WTC11 (cell line): ENCODE data around the gene POLH. TPM values are rescaled to one million over a fixed set of nuclear protein-coding genes. Genes with fewer than 3 reads are reported as not detected.

Source experiments
- CREM ChIP-seq: sonication (generic); formaldehyde crosslinking; IDR thresholded peaks from 2 replicates; pipeline ENCODE4 v1.8.1; 2022; ENCODE audit warnings: mild to moderate bottlenecking, missing genetic modification reagents, moderate library complexity
- ESRRA ChIP-seq: sonication (generic); formaldehyde crosslinking; IDR thresholded peaks from 2 replicates; pipeline ENCODE4 v1.8.1; 2022; ENCODE audit warnings: mild to moderate bottlenecking, missing genetic modification reagents, borderline replicate concordance
- FOXJ3 ChIP-seq: sonication (generic); formaldehyde crosslinking; IDR thresholded peaks from 2 replicates; pipeline ENCODE4 v1.9.0; 2021; ENCODE audit warnings: missing genetic modification reagents, mild to moderate bottlenecking, borderline replicate concordance
- FOXP1 ChIP-seq: sonication (generic); formaldehyde crosslinking; IDR thresholded peaks from 2 replicates; pipeline ENCODE4 v1.8.0; 2022; ENCODE audit warnings: missing genetic modification reagents, mild to moderate bottlenecking, moderate library complexity, borderline replicate concordance
- GTF2I ChIP-seq: fragments of 250-450 bp; sonication (Bioruptor Pico); conservative IDR thresholded peaks from 2 replicates; pipeline ENCODE4 v1.4.0; 2021; ENCODE audit warnings: mild to moderate bottlenecking
- IRF2 ChIP-seq: sonication (generic); formaldehyde crosslinking; IDR thresholded peaks from 2 replicates; pipeline ENCODE4 v1.8.0; 2022; ENCODE audit warnings: low read depth, missing genetic modification reagents, borderline replicate concordance
- NFATC4 ChIP-seq: fragments of 250-450 bp; sonication (Bioruptor Pico); IDR thresholded peaks from 2 replicates; pipeline ENCODE4 v1.9.0; 2021; ENCODE audit warnings: mild to moderate bottlenecking
- NFYB ChIP-seq: sonication (generic); formaldehyde crosslinking; conservative IDR thresholded peaks from 2 replicates; pipeline ENCODE4 v1.8.0; 2022; ENCODE audit warnings: low read depth, missing genetic modification reagents
- NR1H2 ChIP-seq: sonication (generic); formaldehyde crosslinking; IDR thresholded peaks from 2 replicates; pipeline ENCODE4 v1.9.0; 2021; ENCODE audit warnings: mild to moderate bottlenecking, moderate library complexity, missing genetic modification reagents
- SMAD3 ChIP-seq: sonication (generic); formaldehyde crosslinking; IDR thresholded peaks from 2 replicates; pipeline ENCODE4 v1.8.0; 2022; ENCODE audit warnings: missing genetic modification reagents, mild to moderate bottlenecking, borderline replicate concordance
- SOX15 ChIP-seq: fragments of 250-450 bp; sonication (Bioruptor Pico); IDR thresholded peaks from 2 replicates; pipeline ENCODE4 v1.9.0; 2021; ENCODE audit warnings: mild to moderate bottlenecking
- SP1 ChIP-seq: sonication (generic); formaldehyde crosslinking; conservative IDR thresholded peaks from 2 replicates; pipeline ENCODE4 v1.8.1; 2022; ENCODE audit warnings: missing genetic modification reagents
- TEAD1 ChIP-seq: sonication (generic); formaldehyde crosslinking; IDR thresholded peaks from 2 replicates; pipeline ENCODE4 v1.8.0; 2022; ENCODE audit warnings: mild to moderate bottlenecking, missing genetic modification reagents
- ZNF121 ChIP-seq: sonication (generic); formaldehyde crosslinking; IDR thresholded peaks from 2 replicates; pipeline ENCODE4 v1.8.0; 2023; ENCODE audit warnings: missing genetic modification reagents
- ZNF263 ChIP-seq: sonication (generic); formaldehyde crosslinking; IDR thresholded peaks from 2 replicates; pipeline ENCODE4 v1.8.1; 2022; ENCODE audit warnings: low read depth, mild to moderate bottlenecking, moderate library complexity, missing genetic modification reagents
- ZNF317 ChIP-seq: sonication (generic); formaldehyde crosslinking; IDR thresholded peaks from 2 replicates; pipeline ENCODE4 v1.8.1; 2023; ENCODE audit warnings: low read depth, mild to moderate bottlenecking, moderate library complexity, missing genetic modification reagents, borderline replicate concordance
- ZNF416 ChIP-seq: fragments of 250-450 bp; sonication (Bioruptor Pico); IDR thresholded peaks from 2 replicates; pipeline ENCODE4 v1.9.0; 2021; ENCODE audit warnings: mild to moderate bottlenecking, inconsistent platforms
- total RNA-seq: library from RNA; stranded (reverse); gene quantifications from 3 replicates; pipeline ENCODE4 v1.2.3, GENCODE V29; 2021
- TF ChIP-seq, protein P1 (sequence below): sonication (generic); formaldehyde crosslinking; IDR thresholded peaks from 2 replicates; pipeline ENCODE4 v1.8.1; 2023; ENCODE audit warnings: mild to moderate bottlenecking, missing genetic modification reagents, borderline replicate concordance
- TF ChIP-seq, protein P2 (sequence below): sonication (generic); formaldehyde crosslinking; IDR thresholded peaks from 2 replicates; pipeline ENCODE4 v1.8.1; 2023; ENCODE audit warnings: mild to moderate bottlenecking, missing genetic modification reagents
- TF ChIP-seq, protein P3 (sequence below): sonication (generic); formaldehyde crosslinking; IDR thresholded peaks from 2 replicates; pipeline ENCODE4 v1.8.1; 2022; ENCODE audit warnings: low read depth, missing genetic modification reagents, borderline replicate concordance
- TF ChIP-seq, protein P4 (sequence below): sonication (generic); formaldehyde crosslinking; IDR thresholded peaks from 2 replicates; pipeline ENCODE4 v1.8.1; 2022; ENCODE audit warnings: mild to moderate bottlenecking, moderate library complexity, missing genetic modification reagents
- TF ChIP-seq, protein P5 (sequence below): sonication (generic); formaldehyde crosslinking; IDR thresholded peaks from 2 replicates; pipeline ENCODE4 v1.8.1; 2022; ENCODE audit warnings: mild to moderate bottlenecking, missing genetic modification reagents, moderate library complexity, borderline replicate concordance
- TF ChIP-seq, protein P6 (sequence below): sonication (generic); formaldehyde crosslinking; IDR thresholded peaks from 2 replicates; pipeline ENCODE4 v1.8.0; 2023; ENCODE audit warnings: missing genetic modification reagents, mild to moderate bottlenecking, borderline replicate concordance
- TF ChIP-seq, protein P7 (sequence below): fragments of 250-450 bp; sonication (Bioruptor Pico); IDR thresholded peaks from 2 replicates; pipeline ENCODE4 v1.9.0; 2021; ENCODE audit warnings: mild to moderate bottlenecking

POLH gene
- total RNA-seq, 1 experiment from 2014 or later = 28.0 TPM

DNA sequence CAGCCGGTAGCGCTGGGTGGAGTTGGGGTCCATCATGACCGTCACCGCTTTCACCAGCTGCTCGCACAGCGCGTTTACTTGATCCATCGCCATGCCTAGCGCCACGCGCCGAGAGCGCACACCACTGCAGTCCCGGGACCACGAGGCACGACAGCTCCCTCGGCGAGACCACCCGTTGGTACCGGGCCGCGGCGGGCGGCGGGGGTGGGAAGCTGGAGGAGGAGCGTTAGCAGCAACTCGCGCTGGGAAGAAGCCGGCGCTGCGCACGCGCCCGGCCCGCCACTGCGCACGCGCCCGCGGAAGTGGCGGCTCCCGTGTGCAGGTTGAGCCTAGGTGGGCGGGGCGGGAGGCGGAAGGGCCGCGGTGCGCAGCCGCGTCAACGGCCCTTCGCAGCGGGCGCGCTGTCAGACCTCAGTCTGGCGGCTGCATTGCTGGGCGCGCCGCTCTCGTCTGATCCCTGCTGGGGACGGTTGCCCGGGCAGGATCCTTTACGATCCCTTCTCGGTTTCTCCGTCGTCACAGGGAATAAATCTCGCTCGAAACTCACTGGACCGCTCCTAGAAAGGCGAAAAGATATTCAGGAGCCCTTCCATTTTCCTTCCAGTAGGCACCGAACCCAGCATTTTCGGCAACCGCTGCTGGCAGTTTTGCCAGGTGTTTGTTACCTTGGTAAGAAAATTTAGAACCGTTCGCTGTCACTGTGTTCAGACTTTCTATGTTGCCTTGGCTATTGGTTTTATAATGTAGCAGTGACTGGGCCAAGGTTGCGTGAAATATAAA, at the start of gene POLH, which contains the start of gene XPO5 (continued):
- TF ChIP-seq, protein P1, sequence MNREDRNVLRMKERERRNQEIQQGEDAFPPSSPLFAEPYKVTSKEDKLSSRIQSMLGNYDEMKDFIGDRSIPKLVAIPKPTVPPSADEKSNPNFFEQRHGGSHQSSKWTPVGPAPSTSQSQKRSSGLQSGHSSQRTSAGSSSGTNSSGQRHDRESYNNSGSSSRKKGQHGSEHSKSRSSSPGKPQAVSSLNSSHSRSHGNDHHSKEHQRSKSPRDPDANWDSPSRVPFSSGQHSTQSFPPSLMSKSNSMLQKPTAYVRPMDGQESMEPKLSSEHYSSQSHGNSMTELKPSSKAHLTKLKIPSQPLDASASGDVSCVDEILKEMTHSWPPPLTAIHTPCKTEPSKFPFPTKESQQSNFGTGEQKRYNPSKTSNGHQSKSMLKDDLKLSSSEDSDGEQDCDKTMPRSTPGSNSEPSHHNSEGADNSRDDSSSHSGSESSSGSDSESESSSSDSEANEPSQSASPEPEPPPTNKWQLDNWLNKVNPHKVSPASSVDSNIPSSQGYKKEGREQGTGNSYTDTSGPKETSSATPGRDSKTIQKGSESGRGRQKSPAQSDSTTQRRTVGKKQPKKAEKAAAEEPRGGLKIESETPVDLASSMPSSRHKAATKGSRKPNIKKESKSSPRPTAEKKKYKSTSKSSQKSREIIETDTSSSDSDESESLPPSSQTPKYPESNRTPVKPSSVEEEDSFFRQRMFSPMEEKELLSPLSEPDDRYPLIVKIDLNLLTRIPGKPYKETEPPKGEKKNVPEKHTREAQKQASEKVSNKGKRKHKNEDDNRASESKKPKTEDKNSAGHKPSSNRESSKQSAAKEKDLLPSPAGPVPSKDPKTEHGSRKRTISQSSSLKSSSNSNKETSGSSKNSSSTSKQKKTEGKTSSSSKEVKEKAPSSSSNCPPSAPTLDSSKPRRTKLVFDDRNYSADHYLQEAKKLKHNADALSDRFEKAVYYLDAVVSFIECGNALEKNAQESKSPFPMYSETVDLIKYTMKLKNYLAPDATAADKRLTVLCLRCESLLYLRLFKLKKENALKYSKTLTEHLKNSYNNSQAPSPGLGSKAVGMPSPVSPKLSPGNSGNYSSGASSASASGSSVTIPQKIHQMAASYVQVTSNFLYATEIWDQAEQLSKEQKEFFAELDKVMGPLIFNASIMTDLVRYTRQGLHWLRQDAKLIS (CRISPR knock-in tag) = no peak
- TF ChIP-seq NFATC4 (CRISPR knock-in tag) = no peak
- TF ChIP-seq NR1H2 (CRISPR knock-in tag) = no peak
- peak; percentile 90 for TF ChIP-seq FOXP1 (CRISPR knock-in tag)
- TF ChIP-seq, protein P2, sequence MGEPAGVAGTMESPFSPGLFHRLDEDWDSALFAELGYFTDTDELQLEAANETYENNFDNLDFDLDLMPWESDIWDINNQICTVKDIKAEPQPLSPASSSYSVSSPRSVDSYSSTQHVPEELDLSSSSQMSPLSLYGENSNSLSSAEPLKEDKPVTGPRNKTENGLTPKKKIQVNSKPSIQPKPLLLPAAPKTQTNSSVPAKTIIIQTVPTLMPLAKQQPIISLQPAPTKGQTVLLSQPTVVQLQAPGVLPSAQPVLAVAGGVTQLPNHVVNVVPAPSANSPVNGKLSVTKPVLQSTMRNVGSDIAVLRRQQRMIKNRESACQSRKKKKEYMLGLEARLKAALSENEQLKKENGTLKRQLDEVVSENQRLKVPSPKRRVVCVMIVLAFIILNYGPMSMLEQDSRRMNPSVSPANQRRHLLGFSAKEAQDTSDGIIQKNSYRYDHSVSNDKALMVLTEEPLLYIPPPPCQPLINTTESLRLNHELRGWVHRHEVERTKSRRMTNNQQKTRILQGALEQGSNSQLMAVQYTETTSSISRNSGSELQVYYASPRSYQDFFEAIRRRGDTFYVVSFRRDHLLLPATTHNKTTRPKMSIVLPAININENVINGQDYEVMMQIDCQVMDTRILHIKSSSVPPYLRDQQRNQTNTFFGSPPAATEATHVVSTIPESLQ (CRISPR knock-in tag) = no peak
- peak; percentile 63; the same call in 1 of the 2 replicates for TF ChIP-seq CREM (CRISPR knock-in tag)
- no peak for TF ChIP-seq SOX15
- TF ChIP-seq ZNF121 (CRISPR knock-in tag) = no peak
- TF ChIP-seq, protein P3, sequence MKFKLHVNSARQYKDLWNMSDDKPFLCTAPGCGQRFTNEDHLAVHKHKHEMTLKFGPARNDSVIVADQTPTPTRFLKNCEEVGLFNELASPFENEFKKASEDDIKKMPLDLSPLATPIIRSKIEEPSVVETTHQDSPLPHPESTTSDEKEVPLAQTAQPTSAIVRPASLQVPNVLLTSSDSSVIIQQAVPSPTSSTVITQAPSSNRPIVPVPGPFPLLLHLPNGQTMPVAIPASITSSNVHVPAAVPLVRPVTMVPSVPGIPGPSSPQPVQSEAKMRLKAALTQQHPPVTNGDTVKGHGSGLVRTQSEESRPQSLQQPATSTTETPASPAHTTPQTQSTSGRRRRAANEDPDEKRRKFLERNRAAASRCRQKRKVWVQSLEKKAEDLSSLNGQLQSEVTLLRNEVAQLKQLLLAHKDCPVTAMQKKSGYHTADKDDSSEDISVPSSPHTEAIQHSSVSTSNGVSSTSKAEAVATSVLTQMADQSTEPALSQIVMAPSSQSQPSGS (CRISPR knock-in tag) = 0 out of 2 replicates have a peak, but pooled peaks have one; percentile 45
- peak; percentile 47 for TF ChIP-seq ESRRA (CRISPR knock-in tag)
- TF ChIP-seq SP1 (CRISPR knock-in tag) = peak; percentile 95
- TF ChIP-seq, protein P4, sequence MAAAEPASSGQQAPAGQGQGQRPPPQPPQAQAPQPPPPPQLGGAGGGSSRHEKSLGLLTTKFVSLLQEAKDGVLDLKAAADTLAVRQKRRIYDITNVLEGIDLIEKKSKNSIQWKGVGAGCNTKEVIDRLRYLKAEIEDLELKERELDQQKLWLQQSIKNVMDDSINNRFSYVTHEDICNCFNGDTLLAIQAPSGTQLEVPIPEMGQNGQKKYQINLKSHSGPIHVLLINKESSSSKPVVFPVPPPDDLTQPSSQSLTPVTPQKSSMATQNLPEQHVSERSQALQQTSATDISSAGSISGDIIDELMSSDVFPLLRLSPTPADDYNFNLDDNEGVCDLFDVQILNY (CRISPR knock-in tag) = peak; percentile 86
- TF ChIP-seq ZNF416 (CRISPR knock-in tag) = no peak
- TF ChIP-seq GTF2I (CRISPR knock-in tag) = no peak
- no peak for TF ChIP-seq FOXJ3 (CRISPR knock-in tag)
- TF ChIP-seq TEAD1 (CRISPR knock-in tag) = peak; percentile 18; the same call in 1 of the 2 replicates
- TF ChIP-seq, protein P5, sequence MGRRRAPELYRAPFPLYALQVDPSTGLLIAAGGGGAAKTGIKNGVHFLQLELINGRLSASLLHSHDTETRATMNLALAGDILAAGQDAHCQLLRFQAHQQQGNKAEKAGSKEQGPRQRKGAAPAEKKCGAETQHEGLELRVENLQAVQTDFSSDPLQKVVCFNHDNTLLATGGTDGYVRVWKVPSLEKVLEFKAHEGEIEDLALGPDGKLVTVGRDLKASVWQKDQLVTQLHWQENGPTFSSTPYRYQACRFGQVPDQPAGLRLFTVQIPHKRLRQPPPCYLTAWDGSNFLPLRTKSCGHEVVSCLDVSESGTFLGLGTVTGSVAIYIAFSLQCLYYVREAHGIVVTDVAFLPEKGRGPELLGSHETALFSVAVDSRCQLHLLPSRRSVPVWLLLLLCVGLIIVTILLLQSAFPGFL = no peak
- 0 out of 2 replicates have a peak, but pooled peaks have one; percentile 71 for TF ChIP-seq IRF2 (CRISPR knock-in tag)
- peak; percentile 75; the same call in 1 of the 2 replicates for TF ChIP-seq SMAD3
- TF ChIP-seq, protein P6, sequence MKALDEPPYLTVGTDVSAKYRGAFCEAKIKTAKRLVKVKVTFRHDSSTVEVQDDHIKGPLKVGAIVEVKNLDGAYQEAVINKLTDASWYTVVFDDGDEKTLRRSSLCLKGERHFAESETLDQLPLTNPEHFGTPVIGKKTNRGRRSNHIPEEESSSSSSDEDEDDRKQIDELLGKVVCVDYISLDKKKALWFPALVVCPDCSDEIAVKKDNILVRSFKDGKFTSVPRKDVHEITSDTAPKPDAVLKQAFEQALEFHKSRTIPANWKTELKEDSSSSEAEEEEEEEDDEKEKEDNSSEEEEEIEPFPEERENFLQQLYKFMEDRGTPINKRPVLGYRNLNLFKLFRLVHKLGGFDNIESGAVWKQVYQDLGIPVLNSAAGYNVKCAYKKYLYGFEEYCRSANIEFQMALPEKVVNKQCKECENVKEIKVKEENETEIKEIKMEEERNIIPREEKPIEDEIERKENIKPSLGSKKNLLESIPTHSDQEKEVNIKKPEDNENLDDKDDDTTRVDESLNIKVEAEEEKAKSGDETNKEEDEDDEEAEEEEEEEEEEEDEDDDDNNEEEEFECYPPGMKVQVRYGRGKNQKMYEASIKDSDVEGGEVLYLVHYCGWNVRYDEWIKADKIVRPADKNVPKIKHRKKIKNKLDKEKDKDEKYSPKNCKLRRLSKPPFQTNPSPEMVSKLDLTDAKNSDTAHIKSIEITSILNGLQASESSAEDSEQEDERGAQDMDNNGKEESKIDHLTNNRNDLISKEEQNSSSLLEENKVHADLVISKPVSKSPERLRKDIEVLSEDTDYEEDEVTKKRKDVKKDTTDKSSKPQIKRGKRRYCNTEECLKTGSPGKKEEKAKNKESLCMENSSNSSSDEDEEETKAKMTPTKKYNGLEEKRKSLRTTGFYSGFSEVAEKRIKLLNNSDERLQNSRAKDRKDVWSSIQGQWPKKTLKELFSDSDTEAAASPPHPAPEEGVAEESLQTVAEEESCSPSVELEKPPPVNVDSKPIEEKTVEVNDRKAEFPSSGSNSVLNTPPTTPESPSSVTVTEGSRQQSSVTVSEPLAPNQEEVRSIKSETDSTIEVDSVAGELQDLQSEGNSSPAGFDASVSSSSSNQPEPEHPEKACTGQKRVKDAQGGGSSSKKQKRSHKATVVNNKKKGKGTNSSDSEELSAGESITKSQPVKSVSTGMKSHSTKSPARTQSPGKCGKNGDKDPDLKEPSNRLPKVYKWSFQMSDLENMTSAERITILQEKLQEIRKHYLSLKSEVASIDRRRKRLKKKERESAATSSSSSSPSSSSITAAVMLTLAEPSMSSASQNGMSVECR (CRISPR knock-in tag) = peak; percentile 88
- TF ChIP-seq ZNF317 (CRISPR knock-in tag) = peak; percentile 53; the same call in 1 of the 2 replicates
- TF ChIP-seq, protein P7, sequence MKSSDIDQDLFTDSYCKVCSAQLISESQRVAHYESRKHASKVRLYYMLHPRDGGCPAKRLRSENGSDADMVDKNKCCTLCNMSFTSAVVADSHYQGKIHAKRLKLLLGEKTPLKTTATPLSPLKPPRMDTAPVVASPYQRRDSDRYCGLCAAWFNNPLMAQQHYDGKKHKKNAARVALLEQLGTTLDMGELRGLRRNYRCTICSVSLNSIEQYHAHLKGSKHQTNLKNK (CRISPR knock-in tag) = no peak
- no peak; the same call in 1 of the 2 replicates for TF ChIP-seq NFYB (CRISPR knock-in tag)
- TF ChIP-seq ZNF263 (CRISPR knock-in tag) = no peak
